K562 treated with DMSO at 1 percent for 24 hours (cell line): ENCODE data around the gene ADAM19. TPM values are rescaled to one million over a fixed set of nuclear protein-coding genes. Genes with fewer than 3 reads are reported as not detected.

ENCODE experiments used
- total RNA-seq: library from RNA; unstranded; fragments of 300-600 nt; gene quantifications from 2 replicates; pipeline ENCODE4 v1.2.3, GENCODE V29; 2022; ENCODE audit warnings: low read depth; ENCODE audit not compliant: insufficient read depth

Gene ADAM19, protein sequence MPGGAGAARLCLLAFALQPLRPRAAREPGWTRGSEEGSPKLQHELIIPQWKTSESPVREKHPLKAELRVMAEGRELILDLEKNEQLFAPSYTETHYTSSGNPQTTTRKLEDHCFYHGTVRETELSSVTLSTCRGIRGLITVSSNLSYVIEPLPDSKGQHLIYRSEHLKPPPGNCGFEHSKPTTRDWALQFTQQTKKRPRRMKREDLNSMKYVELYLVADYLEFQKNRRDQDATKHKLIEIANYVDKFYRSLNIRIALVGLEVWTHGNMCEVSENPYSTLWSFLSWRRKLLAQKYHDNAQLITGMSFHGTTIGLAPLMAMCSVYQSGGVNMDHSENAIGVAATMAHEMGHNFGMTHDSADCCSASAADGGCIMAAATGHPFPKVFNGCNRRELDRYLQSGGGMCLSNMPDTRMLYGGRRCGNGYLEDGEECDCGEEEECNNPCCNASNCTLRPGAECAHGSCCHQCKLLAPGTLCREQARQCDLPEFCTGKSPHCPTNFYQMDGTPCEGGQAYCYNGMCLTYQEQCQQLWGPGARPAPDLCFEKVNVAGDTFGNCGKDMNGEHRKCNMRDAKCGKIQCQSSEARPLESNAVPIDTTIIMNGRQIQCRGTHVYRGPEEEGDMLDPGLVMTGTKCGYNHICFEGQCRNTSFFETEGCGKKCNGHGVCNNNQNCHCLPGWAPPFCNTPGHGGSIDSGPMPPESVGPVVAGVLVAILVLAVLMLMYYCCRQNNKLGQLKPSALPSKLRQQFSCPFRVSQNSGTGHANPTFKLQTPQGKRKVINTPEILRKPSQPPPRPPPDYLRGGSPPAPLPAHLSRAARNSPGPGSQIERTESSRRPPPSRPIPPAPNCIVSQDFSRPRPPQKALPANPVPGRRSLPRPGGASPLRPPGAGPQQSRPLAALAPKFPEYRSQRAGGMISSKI
- total RNA-seq = 9.7 and 9.8 TPM in 2 replicates

DNA sequence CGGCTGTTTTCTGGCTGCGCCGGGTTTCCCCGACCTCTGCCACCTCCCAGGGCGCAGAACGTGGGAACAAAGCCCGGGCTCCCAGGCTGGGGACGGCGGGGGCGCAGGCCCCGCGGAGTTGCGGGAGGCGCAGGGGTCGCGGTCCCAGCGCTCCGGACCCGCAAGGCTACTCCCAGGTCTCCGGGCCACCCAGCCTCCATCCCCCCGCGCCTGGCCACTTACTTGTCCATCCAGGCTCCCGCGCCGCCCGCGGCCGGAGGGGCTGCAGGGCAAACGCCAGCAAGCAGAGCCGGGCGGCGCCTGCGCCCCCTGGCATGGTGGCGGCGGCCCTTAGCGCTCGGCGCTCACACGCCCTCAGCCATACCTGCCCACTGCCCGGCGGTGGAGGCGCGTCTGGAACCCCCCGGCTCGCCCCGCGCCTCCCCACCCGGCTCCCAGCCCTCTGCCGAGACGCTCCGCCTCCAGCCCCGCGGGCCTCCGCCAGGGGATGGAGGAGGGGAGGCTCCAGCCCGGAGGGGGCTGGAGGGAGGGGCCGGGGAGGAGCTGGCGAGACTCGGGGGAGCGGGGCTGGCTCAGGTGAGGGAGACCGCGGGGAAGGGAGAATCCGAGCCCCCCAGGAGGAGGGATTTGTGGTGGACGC, at the start of gene ADAM19:
ADAM19 (minus strand) TSS at position 395 of the 640 bp plus-strand sequence; CDS start at position 316, 79 bp downstream.

DNA sequence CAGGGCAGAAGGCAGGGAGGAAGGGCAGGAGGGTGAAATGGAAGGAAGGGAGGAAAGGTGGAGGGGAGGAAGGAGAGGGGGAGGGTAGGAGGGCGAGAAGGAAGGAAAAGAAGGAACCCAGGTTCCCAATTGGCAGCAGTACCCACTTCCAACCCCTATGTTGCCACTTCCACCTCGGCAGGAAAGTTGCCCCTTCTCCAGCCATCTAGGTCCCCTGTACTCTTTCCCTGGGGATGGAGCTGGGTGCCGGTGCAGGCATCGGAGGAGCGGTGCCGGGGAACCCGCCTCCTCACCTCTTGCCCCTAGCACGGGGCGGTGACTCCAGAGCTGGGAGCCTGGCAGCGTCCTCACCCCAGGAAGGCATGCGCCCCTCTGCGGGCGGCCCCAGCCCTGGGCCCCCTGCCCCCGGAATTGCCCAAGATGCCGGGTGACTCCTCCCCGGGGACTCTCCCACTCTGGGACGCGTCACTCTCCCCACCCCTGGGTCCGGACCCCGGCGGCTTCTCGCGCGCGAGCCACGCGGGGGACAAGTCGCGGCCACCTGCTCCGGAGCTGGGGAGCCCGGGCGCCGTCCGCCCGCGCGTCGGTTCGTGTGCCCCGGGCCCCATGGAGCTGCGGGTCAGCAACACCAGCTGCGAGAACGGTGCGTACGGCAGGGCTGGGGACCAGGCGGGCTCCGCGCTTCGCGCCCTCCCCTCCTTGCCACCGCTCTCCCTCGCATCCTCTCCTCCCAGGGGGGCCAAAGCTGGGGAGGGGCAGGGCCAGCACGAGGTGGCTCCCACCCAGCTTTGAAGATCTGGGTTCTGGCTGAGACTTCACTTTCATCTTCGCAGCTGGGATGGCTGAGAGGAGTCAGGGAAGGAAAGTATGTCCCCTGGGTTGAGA, 115.6 kb downstream of the ADAM19 start, which contains the start of gene NIPAL4:
NIPAL4 (plus strand) TSS at position 499 of the 885 bp plus-strand sequence; CDS start at position 607, 108 bp downstream.

Other genes with a start within 250 kb of the ADAM19 start
- gene NIPAL4, start 115.6 kb downstream of the ADAM19 start, total RNA-seq = not detected in 2 replicates
- 0.21 TPM in 1 of 2 replicates, not detected in the other for gene SOX30, start 76.7 kb upstream of the ADAM19 start, total RNA-seq
- gene C5orf52, start 95.8 kb upstream of the ADAM19 start, total RNA-seq = not detected in 2 replicates
- gene THG1L, start 155.6 kb upstream of the ADAM19 start, total RNA-seq = 7.2 and 8.5 TPM in 2 replicates
- gene LSM11, start 167.9 kb upstream of the ADAM19 start, total RNA-seq = 4.1 and 4.2 TPM in 2 replicates